H1 (cell line): ENCODE results near the gene ZNF3. TPM values are rescaled to one million over a fixed set of nuclear protein-coding genes. Genes with fewer than 3 reads are reported as not detected.

Experiments
- CTCF ChIA-PET: fragments of 300-600 bp; sonication (Branson Sonifier 250); formaldehyde crosslinking; loops from one replicate; lab custom pipeline; 2021; ENCODE audit not compliant: partially characterized antibody; lab: Charles Lee
- POLR2A ChIA-PET: fragments of 300-600 bp; sonication (Branson Sonifier 250); formaldehyde crosslinking; loops from one replicate; lab custom pipeline; 2021; ENCODE audit warnings: inconsistent platforms; ENCODE audit not compliant: partially characterized antibody; lab: Charles Lee
- DNase-seq, 2 experiments: peaks; one replicate each; pipeline versions ENCODE4 v3.0.0 to v3.0.0-alpha.2; 2010 to 2022; ENCODE audit warnings: low spot score in 2 of 2, low read depth in 1 of 2, mixed read lengths in 1 of 2
- FAIRE-seq: peaks from 2 replicates; lab custom pipeline; 2011; peaks lifted over from hg19 to GRCh38; lab: Jason Lieb, UNC
- H2AFZ ChIP-seq: 2 replicates; pipeline ENCODE4 v1.8.1; 2012; ENCODE audit warnings: low read length, inconsistent platforms
- H2AK5ac ChIP-seq: 2 replicates; pipeline ENCODE4 v1.6.1; 2013; ENCODE audit warnings: low read depth, low read length
- H2BK120ac ChIP-seq: replicated peaks from 2 replicates; pipeline ENCODE3; 2013; ENCODE audit warnings: low read depth, low read length, inconsistent platforms
- H2BK12ac ChIP-seq: 2 replicates; pipeline ENCODE4 v1.6.1; 2013; ENCODE audit warnings: low read depth, low read length
- H2BK15ac ChIP-seq: 2 replicates; pipeline ENCODE4 v1.6.1; 2013; ENCODE audit warnings: low read length
- H2BK20ac ChIP-seq: 2 replicates; pipeline ENCODE4 v1.6.1; 2013; ENCODE audit warnings: low read length
- H2BK5ac ChIP-seq: 2 replicates; pipeline ENCODE4 v1.6.1; 2013; ENCODE audit warnings: low read depth, low read length
- H3K14ac ChIP-seq: 2 replicates; pipeline ENCODE4 v1.6.1; 2013; ENCODE audit warnings: inconsistent platforms; ENCODE audit not compliant: insufficient read length
- H3K18ac ChIP-seq: 2 replicates; pipeline ENCODE4 v1.6.1; 2013; ENCODE audit warnings: low read length; ENCODE audit errors: extremely low read depth
- H3K23ac ChIP-seq: 2 replicates; pipeline ENCODE4 v1.6.1; 2013; ENCODE audit warnings: inconsistent platforms; ENCODE audit not compliant: insufficient read length
- H3K23me2 ChIP-seq: 2 replicates; pipeline ENCODE4 v1.6.1; 2013; ENCODE audit warnings: low read depth, low read length
- H3K27ac ChIP-seq: 2 replicates; pipeline ENCODE4 v1.6.1; 2011; ENCODE audit warnings: low read depth, low read length, inconsistent platforms
- H3K27me3 ChIP-seq, 4 experiments: replicated peaks in 1 of 4; 1 replicate in 1 of 4; 2 replicates in 3 of 4; pipeline versions ENCODE4 v1.6.1 to v1.8.1; 2011 to 2013; ENCODE audit warnings: low read length in 3 of 4, mild to moderate bottlenecking in 3 of 4, inconsistent platforms in 2 of 4, mixed read lengths in 2 of 4, moderate library complexity in 1 of 4; ENCODE audit not compliant: control insufficient read depth in 3 of 4, insufficient read depth in 3 of 4; ENCODE audit errors: extremely low read depth in 1 of 4
- H3K36me3 ChIP-seq, 4 experiments: 2 replicates each; pipeline versions ENCODE4 v1.6.1 to v1.8.1; 2011 to 2013; ENCODE audit warnings: mild to moderate bottlenecking in 4 of 4, low read length in 3 of 4, moderate library complexity in 2 of 4, control low read depth in 1 of 4, inconsistent platforms in 1 of 4; ENCODE audit not compliant: insufficient read depth in 4 of 4, control insufficient read depth in 2 of 4
- H3K4ac ChIP-seq: replicated peaks from 2 replicates; pipeline ENCODE3; 2013; ENCODE audit warnings: low read length, low read depth, mixed read lengths, inconsistent platforms; ENCODE audit not compliant: insufficient read length
- H3K4me1 ChIP-seq, 4 experiments: replicated peaks in 1 of 4; 1 replicate in 1 of 4; 2 replicates in 3 of 4; pipeline versions ENCODE4 v1.6.1 to v1.8.1; 2011 to 2013; ENCODE audit warnings: low read length in 3 of 4, inconsistent platforms in 2 of 4, mixed read lengths in 1 of 4; ENCODE audit not compliant: insufficient read depth in 4 of 4, control insufficient read depth in 3 of 4
- H3K4me2 ChIP-seq, 2 experiments: 2 replicates each; pipeline versions ENCODE4 v1.6.1 to v1.8.1; 2011 to 2013; ENCODE audit warnings: low read depth in 2 of 2, low read length in 2 of 2, control low read depth in 1 of 2, inconsistent platforms in 1 of 2, mild to moderate bottlenecking in 1 of 2; ENCODE audit not compliant: insufficient read depth in 1 of 2
- H3K4me3 ChIP-seq, 4 experiments: fragments of 200-600, 300-600 bp in 1 of 4; sonication (generic), shearing (Covaris generic), sonication (Bioruptor Twin) in 1 of 4; 2 replicates each; pipeline versions ENCODE4 v1.5.1 to v1.8.1; 2011 to 2016; ENCODE audit warnings: low read length in 4 of 4, low read depth in 3 of 4, control low read depth in 2 of 4, inconsistent platforms in 2 of 4, mild to moderate bottlenecking in 2 of 4, mixed read lengths in 1 of 4, moderate library complexity in 1 of 4; ENCODE audit not compliant: insufficient read depth in 2 of 4; ENCODE audit errors: extremely low read depth in 1 of 4
- H3K56ac ChIP-seq: replicated peaks from 2 replicates; pipeline ENCODE3; 2013; ENCODE audit warnings: low read depth, mild to moderate bottlenecking, mixed read lengths, low read length, inconsistent platforms; ENCODE audit not compliant: insufficient read length
- H3K79me1 ChIP-seq: 2 replicates; pipeline ENCODE4 v1.6.1; 2013; ENCODE audit warnings: low read depth, low read length, control low read depth
- H3K79me2 ChIP-seq, 2 experiments: 2 replicates each; pipeline versions ENCODE4 v1.6.1 to v1.8.1; 2012 to 2013; ENCODE audit warnings: low read length in 2 of 2, mild to moderate bottlenecking in 2 of 2, inconsistent platforms in 1 of 2; ENCODE audit not compliant: insufficient read depth in 2 of 2, control insufficient read depth in 1 of 2
- H3K9ac ChIP-seq, 4 experiments: replicated peaks in 1 of 4; 1 replicate in 1 of 4; 2 replicates in 3 of 4; pipeline versions ENCODE4 v1.6.1 to v1.8.1; 2011 to 2013; ENCODE audit warnings: low read depth in 3 of 4, low read length in 3 of 4, control low read depth in 2 of 4, mild to moderate bottlenecking in 2 of 4, moderate library complexity in 2 of 4, inconsistent platforms in 1 of 4; ENCODE audit errors: extremely low read depth in 1 of 4
- H3K9me3 ChIP-seq, 2 experiments: 2 replicates each; pipeline versions ENCODE4 v1.6.1 to v1.8.1; 2012 to 2013; ENCODE audit warnings: mild to moderate bottlenecking in 2 of 2, moderate library complexity in 2 of 2, control low read depth in 1 of 2, inconsistent platforms in 1 of 2, low read depth in 1 of 2, low read length in 1 of 2, mixed read lengths in 1 of 2; ENCODE audit not compliant: insufficient read depth in 2 of 2
- H4K20me1 ChIP-seq, 2 experiments: replicated peaks in 1 of 2; 2 replicates each; pipeline versions ENCODE3 to v1.8.1; 2011 to 2013; ENCODE audit warnings: inconsistent platforms in 2 of 2, low read length in 2 of 2, mild to moderate bottlenecking in 1 of 2; ENCODE audit not compliant: insufficient read depth in 2 of 2, control insufficient read depth in 1 of 2
- H4K5ac ChIP-seq: 2 replicates; pipeline ENCODE4 v1.6.1; 2013; ENCODE audit warnings: low read length, low read depth, mixed read lengths, inconsistent platforms; ENCODE audit not compliant: insufficient read length
- H4K8ac ChIP-seq: 2 replicates; pipeline ENCODE4 v1.8.0; 2013; ENCODE audit warnings: mild to moderate bottlenecking, moderate library complexity, low read length, inconsistent platforms; ENCODE audit not compliant: insufficient read depth; ENCODE audit errors: extremely low read depth
- H4K91ac ChIP-seq: replicated peaks from 2 replicates; pipeline ENCODE3; 2013; ENCODE audit warnings: low read length, mixed read lengths, inconsistent platforms; ENCODE audit not compliant: insufficient read length
- CBX8 ChIP-seq: fragments of 300-800, 300-1000 bp; sonication (generic); IDR thresholded peaks from 2 replicates; pipeline ENCODE4 v1.7.1; 2016; ENCODE audit warnings: low read depth, low read length, borderline replicate concordance
- EGR1 ChIP-seq: IDR thresholded peaks from 2 replicates; pipeline ENCODE4 v1.6.1; 2011; ENCODE audit warnings: low read depth, low read length, borderline replicate concordance
- JUND ChIP-seq: IDR thresholded peaks from 2 replicates; pipeline ENCODE4 v1.6.1; 2011; ENCODE audit warnings: mild to moderate bottlenecking, improper control_type of control experiment, low read length
- POLR2AphosphoS5 ChIP-seq: IDR thresholded peaks from 2 replicates; pipeline ENCODE4 v1.6.1; 2011; ENCODE audit warnings: low read depth, low read length
- RBBP5 ChIP-seq: IDR thresholded peaks from 2 replicates; pipeline ENCODE4 v1.7.1; 2012; ENCODE audit warnings: low read depth, mild to moderate bottlenecking, inconsistent platforms, low read length, moderate library complexity, borderline replicate concordance
- RFX5 ChIP-seq: IDR thresholded peaks from 2 replicates; pipeline ENCODE4 v1.6.1; 2011; ENCODE audit warnings: low read depth, low read length, improper control_type of control experiment, borderline replicate concordance
- SUZ12 ChIP-seq: fragments of 200-600 bp; sonication (generic); IDR thresholded peaks from 2 replicates; pipeline ENCODE4 v1.6.1; 2012; ENCODE audit warnings: mild to moderate bottlenecking, inconsistent platforms, low read length, moderate library complexity, mixed read lengths
- TAF1 ChIP-seq: IDR thresholded peaks from 2 replicates; pipeline ENCODE4 v1.6.1; 2011; ENCODE audit warnings: mild to moderate bottlenecking, low read depth, low read length
- TCF12 ChIP-seq: IDR thresholded peaks from 2 replicates; pipeline ENCODE4 v1.6.1; 2011; ENCODE audit warnings: low read depth, mild to moderate bottlenecking, low read length
- WGBS, 2 experiments: shearing (Covaris generic) in 1 of 2; methylation state at CpG; one replicate each; pipeline versions ENCODE4 v1.1.6 to v1.1.7; 2013 to 2015; ENCODE audit warnings: low lambda C conversion rate in 2 of 2, mixed read lengths in 2 of 2, inconsistent platforms in 1 of 2, low coverage in 1 of 2, missing lambda C conversion rate in 1 of 2; ENCODE audit not compliant: insufficient replicate concordance in 2 of 2, insufficient coverage in 1 of 2, insufficient read length in 1 of 2; ENCODE audit errors: extremely low coverage in 1 of 2, missing lambda C conversion rate in 1 of 2; 5-methylcytosine and 5-hydroxymethylcytosine counted together
- polyA plus RNA-seq, 7 experiments: library from polyadenylated mRNA; depleted of rRNA in 3 of 7; stranded (reverse) in 5 of 7; unstranded in 2 of 7; fragments of >200 nt in 5 of 7; fragments of 200-250 nt in 2 of 7; gene quantifications; 1 replicate in 5 of 7; 2 replicates in 1 of 7; 4 replicates in 1 of 7; pipeline versions ENCODE4 v1.2.1 to v1.2.3, GENCODE V29; 2011 to 2013; ENCODE audit warnings: missing spikeins in 2 of 7, mixed read lengths in 2 of 7
- total RNA-seq: library from RNA; stranded (reverse); fragmentation: NEBNext Ultra II Directional; extraction: Animal tissue kit (Norgen Biotek cat#: 25700); gene quantifications from 2 replicates; pipeline ENCODE4 v1.2.1, GENCODE V29; 2021
- TF ChIP-seq, protein P1 (sequence below): IDR thresholded peaks from 2 replicates; pipeline ENCODE4 v1.6.1; 2011; ENCODE audit warnings: low read depth, mild to moderate bottlenecking, low read length; ENCODE audit not compliant: insufficient read depth

The ZNF3 gene
- total and polyA plus RNA-seq, 2 of the 8 experiments (the other 6 are each of a cell fraction or from before 2014, with no cell fraction given): 26.9 to 49.1 TPM

DNA sequence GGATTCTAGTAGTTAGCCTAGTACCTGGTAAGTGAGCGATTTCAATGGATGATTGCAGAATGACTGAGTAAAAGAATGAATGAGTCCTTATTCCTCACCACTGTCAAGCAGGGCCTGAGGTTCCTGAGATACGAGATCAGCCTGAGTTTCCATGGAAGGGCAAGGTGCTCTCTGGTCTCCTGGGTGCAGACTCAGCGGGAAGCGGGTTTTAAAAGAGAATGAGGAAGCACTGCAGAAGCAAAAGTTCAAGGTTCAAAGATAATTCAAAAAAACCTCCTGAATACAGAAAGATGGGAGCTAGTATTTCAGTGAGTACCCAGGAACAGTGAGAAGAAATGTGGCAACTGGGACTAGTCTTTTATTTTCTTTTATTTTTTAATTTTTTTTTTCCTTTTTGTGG is 4.3 kb downstream of the ZNF3 start:
- Histone ChIP-seq H3K9ac (no peak overlapping the region), H3K18ac (no peak overlapping the region), H3K27ac (no peak overlapping the region), H3K27me3 (no peaks in the 10 kb centered on the region; a peak in 1 of 7 replicates), H2BK12ac (no peak overlapping the region), H2BK120ac (no peak overlapping the region), H3K36me3 (peaks cover 56 to 79% (median 69%) of the 10 kb centered on the region in 4 experiments), H3K4me3 (no peak overlapping the region)
- FAIRE-seq: no peak
- TF ChIP-seq RFX5: no peak
- TF ChIP-seq EGR1: no peak
- no peak for TF ChIP-seq TCF12
- TF ChIP-seq SUZ12: no peak
- TF ChIP-seq RBBP5: no peak
- no peak for TF ChIP-seq TAF1
- TF ChIP-seq CBX8: no peak
- TF ChIP-seq, protein P1, sequence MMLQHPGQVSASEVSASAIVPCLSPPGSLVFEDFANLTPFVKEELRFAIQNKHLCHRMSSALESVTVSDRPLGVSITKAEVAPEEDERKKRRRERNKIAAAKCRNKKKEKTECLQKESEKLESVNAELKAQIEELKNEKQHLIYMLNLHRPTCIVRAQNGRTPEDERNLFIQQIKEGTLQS: no peak
- no peak for TF ChIP-seq POLR2AphosphoS5
- no peak for TF ChIP-seq JUND
- TF ChIP-seq, all 59 proteins: peak for 0
- H4K8ac ChIP-seq: no peak overlapping the region
- no peak overlapping the region for H3K23ac ChIP-seq
- peaks cover 0 to 4% (median 0%) of the 10 kb centered on the region in 4 experiments; a peak in 1 of 7 replicates for H3K4me1 ChIP-seq
- H4K91ac ChIP-seq: no peak overlapping the region
- no peak overlapping the region for H3K56ac ChIP-seq
- 95% methylated on average over 4 of the region's 4 CpGs; no CpG with 5 or more reads in 1 of the 2 experiments for WGBS, 2 experiments
- peaks cover 1 to 3% of the 10 kb centered on the region in 2 experiments for H4K20me1 ChIP-seq
- ChIA-PET POLR2A (interaction anchor here (0.6 to 19.6 kb wide), 5 partner anchors 11 to 57 kb away, joined by 3 to 294 read pairs (median 5); partner anchors contain the start of genes COPS6, MCM7 and ZSCAN21), CTCF (no interaction called here)
- H3K4me2 ChIP-seq: no peak overlapping the region
- no peak overlapping the region for H2AFZ ChIP-seq
- H3K4ac ChIP-seq: no peak overlapping the region
- peaks cover 4% of the 10 kb centered on the region for H3K79me1 ChIP-seq
- no peak overlapping the region for H4K5ac ChIP-seq
- no peak overlapping the region for H3K14ac ChIP-seq
- H2BK5ac ChIP-seq: no peak overlapping the region
- H2AK5ac ChIP-seq: no peak overlapping the region
- H3K9me3 ChIP-seq: peaks cover 35 to 43% of the 10 kb centered on the region in 2 experiments
- no peak for DNase-seq
- H2BK20ac ChIP-seq: no peak overlapping the region
- H2BK15ac ChIP-seq: no peak overlapping the region
- peaks cover 32 to 52% of the 10 kb centered on the region in 2 experiments for H3K79me2 ChIP-seq
- peaks cover 6% of the 10 kb centered on the region; the same call in 1 of the 2 replicates for H3K23me2 ChIP-seq
